GM18505 (cell line): ENCODE results near the gene CCDC92B.
"Not testable (repeated sequence)": the region's sequence is repeated elsewhere in the genome, so short reads cannot be mapped to it uniquely, and the experiment has no call there.

ENCODE experiments used
- ATAC-seq: cut with Tn5 transposase; IDR thresholded peaks from one replicate; pipeline ENCODE4 v1.9.1; 2021; ENCODE audit not compliant: unreplicated experiment
- POLR2A ChIP-seq: IDR thresholded peaks from 4 replicates; pipeline ENCODE4 v1.6.1; 2011; ENCODE audit warnings: borderline replicate concordance; ENCODE audit not compliant: insufficient read depth, insufficient read length; ENCODE audit errors: extremely low read depth

The CCDC92B gene

GRCh38 chr17:2700030-2700490 is 49.4 kb downstream of the CCDC92B start:
- no peak for TF ChIP-seq POLR2A
- no peak for ATAC-seq

DNA sequence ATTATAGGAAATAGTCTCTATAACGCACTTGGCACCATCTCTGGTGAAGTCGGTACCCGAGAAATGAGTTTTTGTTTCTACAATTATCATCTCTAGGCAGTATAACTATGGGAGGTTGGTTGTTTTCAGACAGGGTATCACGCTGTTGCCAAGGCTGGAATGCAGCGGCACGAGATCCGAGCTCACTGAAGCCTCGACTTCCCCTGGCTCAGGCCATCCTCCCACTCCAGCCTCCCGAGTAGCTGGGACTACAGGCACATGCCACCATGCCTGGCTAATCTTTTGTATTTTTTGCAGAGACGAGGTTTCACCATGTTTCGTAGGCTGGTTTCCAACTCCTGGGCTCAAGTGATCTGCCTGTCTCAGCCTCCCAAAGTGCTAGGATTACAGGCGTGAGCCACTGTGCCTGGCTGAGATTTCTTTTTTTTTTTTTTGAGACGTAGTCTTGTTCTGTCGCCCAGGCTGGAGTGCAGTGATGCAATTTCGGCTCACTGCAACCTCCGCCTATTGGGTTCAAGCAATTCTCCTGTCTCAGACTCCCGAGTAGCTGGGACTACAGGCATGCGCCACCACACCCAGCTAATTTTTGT is 50.1 kb downstream of the CCDC92B start:
- ATAC-seq: not testable (repeated sequence)

- TF ChIP-seq POLR2A: no peak
- ATAC-seq: no peak
Measured at GRCh38 chr17:2697611-2698162, 51.8 kb downstream of the CCDC92B start.

GRCh38 chr17:2695961-2696760 is 53.3 kb downstream of the CCDC92B start:
- no peak for ATAC-seq
- no peak for TF ChIP-seq POLR2A

DNA sequence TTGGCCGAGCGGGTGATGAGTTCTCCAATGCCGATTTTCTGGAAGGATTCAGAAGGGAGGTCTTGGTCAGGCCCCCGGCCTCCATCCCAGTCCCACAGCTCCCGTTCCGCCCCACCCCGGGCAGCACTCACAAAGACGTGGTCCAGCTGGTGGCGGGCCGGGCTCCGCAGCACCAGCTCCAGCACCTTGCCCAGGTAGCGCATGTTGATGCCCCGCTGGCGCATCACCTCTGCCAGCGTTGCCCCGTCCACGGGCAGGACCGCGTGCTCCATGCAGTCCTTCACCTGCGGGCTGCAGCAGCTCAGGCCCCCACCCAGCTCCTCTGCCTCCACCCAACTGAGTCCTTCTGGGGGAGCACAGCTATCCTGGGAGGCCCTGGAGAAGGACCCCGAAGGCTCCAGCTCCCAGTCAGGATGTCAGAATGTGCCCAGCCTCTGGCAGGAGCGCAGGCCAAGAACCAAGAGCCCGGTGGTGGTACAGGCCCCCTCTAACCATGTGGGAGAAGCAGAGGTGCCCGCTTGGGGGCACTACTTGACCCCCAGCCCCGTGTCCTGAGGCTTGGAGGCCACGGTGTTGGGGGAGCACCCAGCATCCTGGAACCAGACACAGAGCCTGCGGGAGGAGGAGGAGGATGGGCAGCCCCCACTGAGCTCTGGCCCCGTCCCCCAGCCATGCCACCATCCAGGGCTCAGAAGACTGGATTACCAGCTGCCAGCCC is 54.0 kb downstream of the CCDC92B start:
- no peak for ATAC-seq

GRCh38 chr17:2694381-2695242 is 54.8 kb downstream of the CCDC92B start:
- TF ChIP-seq POLR2A: no peak
- no peak for ATAC-seq

More for the DNA sequence above, 54.0 kb downstream of the CCDC92B start:
- no peak for TF ChIP-seq POLR2A

DNA sequence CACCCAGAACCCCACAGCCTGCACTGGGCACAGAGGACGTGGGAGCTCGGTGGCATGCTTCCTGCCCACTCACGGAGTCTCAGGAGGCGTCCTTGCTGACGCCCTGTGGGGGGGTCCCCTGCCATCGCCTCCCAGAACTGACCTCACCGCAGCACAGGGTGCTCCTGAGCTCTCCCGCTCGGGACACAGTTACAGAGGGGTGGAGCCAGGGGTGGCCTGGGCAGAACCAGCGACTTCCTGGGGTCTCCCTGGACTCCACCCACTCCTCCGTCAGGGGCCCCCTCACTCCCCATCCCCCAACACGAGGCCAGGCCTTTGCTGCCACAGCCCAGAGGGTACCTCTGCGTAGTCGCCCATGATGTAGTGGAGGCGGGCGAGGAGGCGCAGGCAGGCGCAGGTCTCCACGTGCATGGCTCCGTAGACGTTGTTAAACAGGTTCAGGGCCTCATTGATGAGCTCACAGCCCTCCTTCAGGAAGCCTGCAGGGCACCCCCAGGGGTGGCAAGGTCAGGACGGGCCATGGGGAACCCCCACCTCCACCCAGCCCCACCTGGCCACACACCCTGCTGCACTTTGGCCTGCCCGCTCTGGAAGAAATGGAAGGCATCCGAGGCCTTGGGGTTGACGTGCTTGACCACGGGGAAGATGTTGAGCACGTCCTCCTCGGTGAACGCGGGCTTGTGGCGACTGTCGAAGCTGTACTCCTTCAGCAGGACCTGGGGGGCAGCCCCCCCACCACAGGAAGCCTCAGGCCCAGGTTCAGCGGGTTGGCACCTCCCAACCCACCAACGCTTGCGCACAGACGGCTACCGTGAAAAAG is 55.7 kb downstream of the CCDC92B start:
- ATAC-seq: no peak
- TF ChIP-seq POLR2A: no peak

GRCh38 chr17:2692781-2693135 is 56.7 kb downstream of the CCDC92B start:
- no peak for ATAC-seq
- TF ChIP-seq POLR2A: no peak

DNA sequence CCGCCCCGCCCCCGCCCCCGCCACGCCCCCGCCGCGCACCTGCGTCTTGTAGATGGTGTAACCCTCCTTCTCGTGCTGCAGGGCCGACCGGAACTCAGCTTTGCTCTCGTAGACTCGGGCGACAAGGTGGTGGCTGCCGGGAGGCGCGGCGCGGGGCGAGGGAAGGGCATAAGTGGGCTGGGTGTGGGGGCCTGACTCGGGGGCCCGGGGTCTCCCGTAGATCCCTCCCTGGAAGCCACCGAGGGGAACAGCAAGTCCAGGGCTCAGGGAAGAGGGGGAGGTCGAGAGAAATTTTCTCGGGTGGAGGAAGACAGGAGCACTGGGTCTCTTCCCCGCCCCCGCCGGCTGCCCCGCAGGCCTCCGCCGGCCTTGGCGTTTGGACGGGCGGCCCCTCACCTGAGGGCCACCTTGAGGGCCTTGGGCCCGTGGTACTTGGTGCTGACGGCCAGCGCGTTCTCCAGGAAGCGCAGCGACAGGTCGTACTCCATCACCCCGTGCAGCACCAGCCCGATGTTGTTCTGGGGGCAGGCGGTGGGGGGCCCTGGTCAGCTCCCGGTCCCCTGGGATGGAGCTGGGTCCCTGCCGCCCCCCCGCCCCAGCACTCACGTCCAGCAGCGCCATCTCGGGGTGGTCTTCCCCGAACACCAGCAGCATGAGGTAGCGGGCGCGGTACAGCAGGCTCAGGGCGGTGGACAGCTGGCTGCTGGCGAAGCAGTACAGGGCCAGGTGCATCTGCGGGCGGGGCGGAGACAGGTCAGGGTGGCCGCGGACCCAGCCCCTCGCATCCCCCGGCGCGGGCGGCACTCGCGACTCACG is 57.3 kb downstream of the CCDC92B start:
- no peak for ATAC-seq
- no peak for TF ChIP-seq POLR2A

DNA sequence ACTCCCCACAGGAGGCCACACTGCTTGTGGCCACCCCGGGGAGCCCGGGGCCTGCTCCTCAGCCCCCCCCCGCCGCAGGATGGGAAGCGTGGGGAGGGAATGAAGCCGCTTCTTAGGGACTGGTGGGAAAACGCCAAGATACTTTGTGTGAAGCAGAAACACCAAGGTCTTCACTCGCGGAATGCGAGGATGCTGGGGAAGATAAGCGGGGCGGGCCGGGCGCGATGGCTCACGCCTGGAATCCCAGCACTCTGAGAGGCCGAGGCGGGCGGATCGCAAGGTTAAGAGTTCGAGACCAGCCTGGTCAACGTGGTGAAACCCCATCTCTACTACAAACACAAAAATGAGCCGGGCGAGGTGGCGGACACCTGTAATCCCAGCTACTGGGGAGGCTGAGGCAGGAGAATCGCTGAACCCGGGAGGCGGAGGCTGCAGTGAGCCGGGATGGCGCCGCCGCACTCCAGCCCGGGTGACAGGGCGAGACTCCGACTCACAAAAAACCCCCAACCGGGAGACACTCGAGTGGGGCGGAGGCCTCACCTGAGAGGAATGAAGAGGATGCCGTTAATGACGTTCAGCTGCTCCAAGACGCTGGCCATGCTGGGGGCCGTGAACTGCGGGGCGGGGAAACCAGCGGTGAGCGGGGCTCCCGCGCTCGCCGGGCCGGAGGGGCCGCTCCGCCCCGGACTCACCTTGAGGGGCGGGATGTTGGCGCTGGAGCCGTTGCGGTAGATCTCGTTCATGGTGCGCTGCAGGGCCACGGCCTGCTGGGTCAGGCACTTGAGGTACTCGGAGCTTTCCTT is 58.2 kb downstream of the CCDC92B start:
- ATAC-seq: no peak
- TF ChIP-seq POLR2A: no peak
